Prostate gland (tissue), 2 donors: ENCODE results near the gene UNC79. TPM values are rescaled to one million over a fixed set of nuclear protein-coding genes. Genes with fewer than 3 reads are reported as not detected.

ENCODE experiments used
- DNase-seq: peaks from one replicate; pipeline ENCODE4 v3.0.0-alpha.2; 2019; ENCODE audit warnings: low spot score
- H3K27ac ChIP-seq, 2 donors: fragments of 200-600 bp; sonication (generic); 2 replicates each; pipeline ENCODE4 v1.5.1; 2017 to 2019
- H3K27me3 ChIP-seq: fragments of 200-600 bp; sonication (generic); replicated peaks from 2 replicates; pipeline ENCODE4 v1.5.1; 2019; ENCODE audit not compliant: insufficient read depth
- H3K36me3 ChIP-seq, 2 donors: fragments of 200-600 bp; sonication (generic); 1 replicate in 1 of 2; 2 replicates in 1 of 2; pipeline versions ENCODE4 v1.5.1 to v1.8.1; 2017 to 2019
- H3K4me1 ChIP-seq: fragments of 200-600 bp; sonication (generic); replicated peaks from 2 replicates; pipeline ENCODE4 v1.5.1; 2019
- H3K4me3 ChIP-seq, 2 donors: fragments of 200-600 bp; sonication (generic); 2 replicates each; pipeline ENCODE4 v1.5.1; 2017 to 2019
- H3K9me3 ChIP-seq: fragments of 200-600 bp; sonication (generic); 2 replicates; pipeline ENCODE4 v1.5.1; 2017
- CTCF ChIP-seq, 4 experiments: fragments of 200-600 bp in 2 of 4; fragments of 450-650 bp in 2 of 4; sonication (generic) in 2 of 4; IDR thresholded peaks; 1 replicate in 3 of 4; 2 replicates in 1 of 4; pipeline ENCODE4 v1.5.1; 2016 to 2019; ENCODE audit warnings: antibody characterized with exemption in 4 of 4, mild to moderate bottlenecking in 2 of 4, moderate library complexity in 2 of 4
- POLR2A ChIP-seq: fragments of 450-650 bp; IDR thresholded peaks from one replicate; pipeline ENCODE4 v1.6.1; 2016; ENCODE audit warnings: antibody characterized with exemption, mild to moderate bottlenecking
- POLR2AphosphoS5 ChIP-seq: sonication (generic); formaldehyde crosslinking; IDR thresholded peaks from one replicate; pipeline ENCODE4 v1.6.1; 2017; ENCODE audit warnings: antibody characterized with exemption
- WGBS: methylation state at CpG from one replicate; pipeline ENCODE4 v1.1.5; 2018; 5-methylcytosine and 5-hydroxymethylcytosine counted together
- intact Hi-C: fragments of 100-400 bp; cut with DNase I; formaldehyde crosslinking; loops from one replicate; pipeline ENCODE4 v1.14.2; 2022
- total RNA-seq, 2 donors: library from RNA; depleted of rRNA; stranded (reverse); fragments of >200 nt; gene quantifications; one replicate each; pipeline ENCODE4 v1.1.0, GENCODE V29; 2016

UNC79 gene
- total RNA-seq, 2 donors from 2014 or later = 0.32 to 1.0 TPM

- Histone ChIP-seq H3K27me3 (peaks cover 3% of the 10 kb centered on the region), H3K36me3 (no peaks in the 10 kb centered on the region), H3K4me1 (no peaks in the 10 kb centered on the region), H3K27ac (no peak overlapping the region), H3K9me3 (no peaks in the 10 kb centered on the region), H3K4me3 (no peak overlapping the region)
- no peak for TF ChIP-seq POLR2A
- TF ChIP-seq CTCF (IDR thresholded peaks at IDR 0.05) = no peak
- TF ChIP-seq POLR2AphosphoS5 = no peak
- intact Hi-C loops = no loop called here
- DNase-seq = no peak
Measured at GRCh38 chr14:93426750-93427149, 4.0 kb upstream of the UNC79 start.

DNA sequence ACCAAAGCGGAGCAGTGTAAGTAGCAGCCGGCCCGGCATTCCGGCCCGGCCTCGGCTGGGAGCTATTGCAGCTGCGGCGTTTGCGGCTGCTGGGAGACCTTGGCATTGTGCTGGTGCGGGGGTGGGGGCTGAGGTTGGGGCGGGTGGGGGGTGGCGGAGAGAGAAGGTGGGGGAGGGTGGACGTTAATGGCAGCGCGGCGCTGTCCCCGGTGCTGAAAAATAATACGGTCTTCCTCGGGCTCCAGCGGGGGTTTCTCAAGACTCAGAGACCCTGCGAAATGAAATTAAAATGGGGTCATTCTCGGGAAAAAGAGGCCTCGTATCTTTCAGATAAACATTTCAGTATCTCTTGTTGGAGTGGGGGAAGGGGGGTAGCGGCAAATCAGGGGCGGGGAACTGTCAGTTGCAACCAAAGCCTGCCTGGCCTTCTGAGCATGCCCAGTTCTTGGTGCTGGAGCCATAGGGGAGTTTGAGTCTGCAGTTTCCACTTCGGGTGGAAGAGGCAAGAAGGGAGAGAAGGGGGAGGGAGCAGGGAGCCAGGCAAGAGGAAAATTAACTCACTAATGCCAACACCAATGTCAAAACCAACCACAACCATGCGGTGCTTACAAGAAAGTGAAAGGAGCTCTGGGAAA lies 414 bp downstream of the UNC79 start:
- 2% methylated on average over 22 of the region's 27 CpGs for WGBS
- Histone ChIP-seq H3K4me1 (no peaks in the 10 kb centered on the region), H3K36me3 (no peaks in the 10 kb centered on the region), H3K9me3 (no peaks in the 10 kb centered on the region), H3K27ac (no peak overlapping the region), H3K4me3 (peak overlapping the region in 1 of 2 donors; percentile 2), H3K27me3 (peaks cover 6% of the 10 kb centered on the region)
- TF ChIP-seq POLR2A (no peak), CTCF (IDR thresholded peaks at IDR 0.05) (no peak), POLR2AphosphoS5 (no peak)
- intact Hi-C loops = no loop called here
- DNase-seq = no peak

DNA sequence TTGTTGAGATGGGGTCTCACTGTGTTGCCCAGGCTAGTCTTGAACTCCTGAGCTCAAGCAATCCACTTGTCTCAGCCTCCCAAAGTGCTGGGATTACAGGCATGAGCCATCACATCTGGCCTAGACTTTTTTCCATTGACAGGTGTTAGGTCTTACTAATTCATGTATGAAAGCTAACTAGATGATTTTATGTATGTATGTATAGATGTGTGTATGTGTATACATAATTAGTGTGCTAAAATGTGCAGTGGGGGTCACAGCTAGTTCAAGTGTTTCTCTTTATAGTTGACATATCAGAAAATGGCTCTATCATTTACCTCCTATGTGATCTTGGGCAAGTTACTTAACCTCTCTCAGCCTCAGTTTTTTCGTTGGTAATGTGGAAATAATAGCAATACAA lies 23.5 kb downstream of the UNC79 start:
- no peak overlapping the region for H3K4me3 ChIP-seq
- WGBS = 92% methylated on average over 1 of the region's 1 CpG

DNA sequence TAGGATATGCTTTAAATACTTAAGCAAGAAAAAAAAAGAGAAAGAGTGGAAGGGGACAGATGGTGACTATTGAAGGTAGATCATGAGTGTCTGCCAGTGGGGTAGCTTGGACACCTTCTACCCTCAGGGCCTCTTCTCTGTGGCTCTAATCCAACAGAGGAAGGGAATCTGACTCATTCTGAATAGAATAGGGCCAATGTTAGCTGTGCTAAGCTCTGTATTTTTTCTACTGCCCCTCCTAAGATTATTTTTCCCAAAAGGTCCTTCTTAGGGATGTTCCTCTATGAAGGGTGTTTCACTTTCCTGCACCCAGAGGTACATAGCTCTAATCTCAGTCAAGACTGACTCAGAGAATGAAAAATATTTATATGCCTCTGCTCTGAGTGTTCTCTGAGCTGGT lies 25.6 kb downstream of the UNC79 start:
- no peak for DNase-seq
- Histone ChIP-seq H3K27ac (no peak overlapping the region), H3K4me3 (no peak overlapping the region), H3K9me3 (no peaks in the 10 kb centered on the region), H3K36me3 (no peaks in the 10 kb centered on the region), H3K27me3 (no peaks in the 10 kb centered on the region), H3K4me1 (no peaks in the 10 kb centered on the region)
- TF ChIP-seq POLR2A (no peak), POLR2AphosphoS5 (no peak), CTCF (IDR thresholded peaks at IDR 0.05) (no peak)
- intact Hi-C loops = no loop called here

More for the DNA sequence above, 23.5 kb downstream of the UNC79 start:
- H3K4me1 ChIP-seq = no peaks in the 10 kb centered on the region
- TF ChIP-seq CTCF (IDR thresholded peaks at IDR 0.05) (no peak), POLR2AphosphoS5 (no peak), POLR2A (no peak)
- no peaks in the 10 kb centered on the region for H3K36me3 ChIP-seq
- DNase-seq = no peak
- no peaks in the 10 kb centered on the region for H3K27me3 ChIP-seq
- no peaks in the 10 kb centered on the region for H3K9me3 ChIP-seq
- intact Hi-C loops = no loop called here
- no peak overlapping the region for H3K27ac ChIP-seq

- Histone ChIP-seq H3K36me3 (no peaks in the 10 kb centered on the region), H3K27me3 (no peaks in the 10 kb centered on the region), H3K4me3 (no peak overlapping the region), H3K9me3 (no peaks in the 10 kb centered on the region), H3K4me1 (no peaks in the 10 kb centered on the region), H3K27ac (no peak overlapping the region)
- intact Hi-C loops = no loop called here
- DNase-seq = no peak
- 98% methylated on average over 1 of the region's 1 CpG for WGBS
- TF ChIP-seq CTCF (IDR thresholded peaks at IDR 0.05) = no peak
Measured at GRCh38 chr14:93458234-93458633, 27.5 kb downstream of the UNC79 start.
